HG03064 (cell line): ENCODE results near the gene ABTB2.
"Not testable (repeated sequence)": the region's sequence is repeated elsewhere in the genome, so short reads cannot be mapped to it uniquely, and the experiment has no call there.

Source experiments
- ATAC-seq: cut with Tn5 transposase; IDR thresholded peaks from one replicate; pipeline ENCODE4 v1.9.1; 2021; ENCODE audit warnings: low read depth; ENCODE audit not compliant: unreplicated experiment

The ABTB2 gene

GRCh38 chr11:34357701-34358257, at the start of gene ABTB2:
Gene ABTB2, minus strand, starts transcription at chr11:34358010.
- ATAC-seq, result peak; percentile 65

GRCh38 chr11:34407121-34407813, 49.5 kb upstream of the ABTB2 start:
- ATAC-seq, result no peak

- ATAC-seq, result no peak
These were observed 48.6 kb upstream of the ABTB2 start for GRCh38 chr11:34406413-34406812.

- ATAC-seq, result no peak
These were observed 47.5 kb upstream of the ABTB2 start for GRCh38 chr11:34405079-34405858.

- no peak for ATAC-seq
These were observed 46.5 kb upstream of the ABTB2 start for GRCh38 chr11:34404280-34404679.

- no peak for ATAC-seq
These were observed 45.6 kb upstream of the ABTB2 start for GRCh38 chr11:34403431-34403830.

GRCh38 chr11:34397811-34398210, 40.0 kb upstream of the ABTB2 start:
- ATAC-seq, result no peak

- ATAC-seq, result no peak
These were observed 39.3 kb upstream of the ABTB2 start for GRCh38 chr11:34397120-34397519.

- no peak for ATAC-seq
These were observed 38.2 kb upstream of the ABTB2 start for GRCh38 chr11:34395916-34396550.

GRCh38 chr11:34394771-34395300, 37.0 kb upstream of the ABTB2 start:
- no peak for ATAC-seq

GRCh38 chr11:34387653-34388052, 29.8 kb upstream of the ABTB2 start:
- ATAC-seq, result no peak

- ATAC-seq, result not testable (repeated sequence)
These were observed 28.5 kb upstream of the ABTB2 start for GRCh38 chr11:34386356-34386755.

- no peak for ATAC-seq
These were observed 24.9 kb upstream of the ABTB2 start for GRCh38 chr11:34382532-34383276.

GRCh38 chr11:34381775-34382174, 24.0 kb upstream of the ABTB2 start:
- no peak for ATAC-seq

GRCh38 chr11:34380696-34381095, 22.9 kb upstream of the ABTB2 start:
- no peak for ATAC-seq

GRCh38 chr11:34379539-34379938, 21.7 kb upstream of the ABTB2 start:
- no peak for ATAC-seq

- ATAC-seq, result no peak
These were observed 21.3 kb upstream of the ABTB2 start for GRCh38 chr11:34379079-34379478.

- ATAC-seq, result no peak
These were observed 15.9 kb upstream of the ABTB2 start for GRCh38 chr11:34373727-34374126.

- ATAC-seq, result no peak
These were observed 8.7 kb upstream of the ABTB2 start for GRCh38 chr11:34366522-34366921.

GRCh38 chr11:34364102-34364501, 6.3 kb upstream of the ABTB2 start:
- no peak for ATAC-seq
